HEK293 (cell line): ENCODE measurements around the gene HECTD3.

ENCODE experiments used
- CTCF ChIA-PET: fragments of 350-600 bp; formaldehyde crosslinking; extraction: SDS; loops from one replicate; lab custom pipeline; 2021; ENCODE audit warnings: antibody characterized with exemption; lab: Yijun Ruan, JAX
- POLR2A ChIA-PET: fragments of 300-600 bp; formaldehyde crosslinking; extraction: SDS; loops from one replicate; lab custom pipeline; 2020; ENCODE audit warnings: antibody characterized with exemption, inconsistent platforms; lab: Yijun Ruan, JAX
- H3K27ac ChIP-seq: fragments of 200-500 bp; sonication (Bioruptor generic); 2 replicates; pipeline ENCODE4 v1.5.1; 2014; ENCODE audit warnings: low read depth, low read length, control low read depth, inconsistent platforms; ENCODE audit errors: extremely low read depth
- H3K36me3 ChIP-seq, 2 experiments: fragments of 200-500 bp in 1 of 2; sonication (Bioruptor generic) in 1 of 2; 1 replicate in 1 of 2; 2 replicates in 1 of 2; pipeline ENCODE4 v1.5.1; 2014 to 2017; ENCODE audit warnings: inconsistent platforms in 2 of 2, low read length in 2 of 2; ENCODE audit not compliant: control insufficient read depth in 2 of 2, insufficient read depth in 1 of 2
- H3K4me1 ChIP-seq: fragments of 200-500 bp; sonication (Bioruptor generic); 2 replicates; pipeline ENCODE4 v1.5.1; 2014; ENCODE audit warnings: mild to moderate bottlenecking, low read length, inconsistent platforms; ENCODE audit not compliant: control insufficient read depth, insufficient read depth
- H3K4me3 ChIP-seq: 2 replicates; pipeline ENCODE4 v1.5.1; 2011; ENCODE audit warnings: low read depth, mild to moderate bottlenecking, control low read depth, low read length, moderate library complexity
- H3K9me3 ChIP-seq: fragments of 200-500 bp; sonication (Bioruptor generic); 2 replicates; pipeline ENCODE4 v1.5.1; 2014; ENCODE audit warnings: low read depth, low read length, inconsistent platforms; ENCODE audit not compliant: control insufficient read depth, insufficient read depth
- BCL11B ChIP-seq: fragments of 450-650 bp; formaldehyde crosslinking; IDR thresholded peaks from 2 replicates; pipeline ENCODE4 v1.5.1; 2016; ENCODE audit warnings: low read depth, missing biosample characterization, missing genetic modification characterization
- KLF8 ChIP-seq: fragments of 450-650 bp; formaldehyde crosslinking; IDR thresholded peaks from 2 replicates; pipeline ENCODE4 v1.5.1; 2016; ENCODE audit warnings: missing biosample characterization, missing genetic modification characterization
- REPIN1 ChIP-seq: fragments of 450-650 bp; formaldehyde crosslinking; IDR thresholded peaks from 2 replicates; pipeline ENCODE4 v1.5.1; 2017; ENCODE audit warnings: missing biosample characterization, missing genetic modification characterization, low read depth
- ZNF10 ChIP-seq: fragments of 450-650 bp; formaldehyde crosslinking; IDR thresholded peaks from 2 replicates; pipeline ENCODE4 v1.5.1; 2017; ENCODE audit warnings: missing biosample characterization, missing genetic modification characterization
- ZNF19 ChIP-seq: fragments of 450-650 bp; formaldehyde crosslinking; IDR thresholded peaks from 2 replicates; pipeline ENCODE4; 2016; ENCODE audit warnings: missing biosample characterization, missing genetic modification characterization, low read depth
- ZNF239 ChIP-seq: fragments of 450-650 bp; formaldehyde crosslinking; IDR thresholded peaks from 2 replicates; pipeline ENCODE4 v1.5.1; 2016; ENCODE audit warnings: missing biosample characterization, missing genetic modification characterization
- ZNF423 ChIP-seq: fragments of 450-650 bp; formaldehyde crosslinking; IDR thresholded peaks from 2 replicates; pipeline ENCODE4 v1.5.1; 2016; ENCODE audit warnings: missing biosample characterization, missing genetic modification characterization
- ZNF530 ChIP-seq: fragments of 450-650 bp; formaldehyde crosslinking; IDR thresholded peaks from 2 replicates; pipeline ENCODE4 v1.5.1; 2016; ENCODE audit warnings: low read depth, missing biosample characterization, missing genetic modification characterization
- ZNF549 ChIP-seq: fragments of 450-650 bp; IDR thresholded peaks from 2 replicates; pipeline ENCODE4 v1.5.1; 2018; ENCODE audit warnings: missing biosample characterization, missing genetic modification characterization, mild to moderate bottlenecking, inconsistent platforms, moderate library complexity
- ZNF555 ChIP-seq: fragments of 450-650 bp; formaldehyde crosslinking; conservative IDR thresholded peaks from 2 replicates; pipeline ENCODE4 v1.5.1; 2017; ENCODE audit warnings: missing biosample characterization, mild to moderate bottlenecking, missing genetic modification characterization, inconsistent platforms
- ZNF664 ChIP-seq: fragments of 450-650 bp; formaldehyde crosslinking; IDR thresholded peaks from 2 replicates; pipeline ENCODE4 v1.5.1; 2016; ENCODE audit warnings: missing biosample characterization, missing genetic modification characterization
- ZNF707 ChIP-seq: fragments of 450-650 bp; formaldehyde crosslinking; IDR thresholded peaks from 2 replicates; pipeline ENCODE4 v1.5.1; 2016; ENCODE audit warnings: missing biosample characterization, missing genetic modification characterization
- ZNF76 ChIP-seq: fragments of 450-650 bp; formaldehyde crosslinking; IDR thresholded peaks from 2 replicates; pipeline ENCODE4; 2016; ENCODE audit warnings: low read depth, missing biosample characterization, missing genetic modification characterization, borderline replicate concordance
- ZNF768 ChIP-seq: fragments of 450-650 bp; formaldehyde crosslinking; IDR thresholded peaks from 2 replicates; pipeline ENCODE4 v1.5.1; 2018; ENCODE audit warnings: missing biosample characterization, mild to moderate bottlenecking, missing genetic modification characterization
- ZNF837 ChIP-seq: fragments of 450-650 bp; formaldehyde crosslinking; IDR thresholded peaks from 2 replicates; pipeline ENCODE4 v1.5.1; 2016; ENCODE audit warnings: missing biosample characterization, missing genetic modification characterization
- ZXDB ChIP-seq: fragments of 450-650 bp; formaldehyde crosslinking; IDR thresholded peaks from 2 replicates; pipeline ENCODE4 v1.5.1; 2016; ENCODE audit warnings: missing biosample characterization, missing genetic modification characterization
- TF ChIP-seq, protein P1 (sequence below): fragments of 450-650 bp; formaldehyde crosslinking; IDR thresholded peaks from 2 replicates; pipeline ENCODE4 v1.5.1; 2017; ENCODE audit warnings: missing biosample characterization, missing genetic modification characterization
- TF ChIP-seq, protein P2 (sequence below): fragments of 450-650 bp; formaldehyde crosslinking; IDR thresholded peaks from 2 replicates; pipeline ENCODE4 v1.5.1; 2016; ENCODE audit warnings: missing biosample characterization, missing genetic modification characterization, low read depth
- TF ChIP-seq, protein P3 (sequence below): fragments of 450-650 bp; formaldehyde crosslinking; IDR thresholded peaks from 2 replicates; pipeline ENCODE4 v1.5.1; 2016; ENCODE audit warnings: missing biosample characterization, missing genetic modification characterization
- TF ChIP-seq, protein P4 (sequence below): fragments of 450-650 bp; formaldehyde crosslinking; IDR thresholded peaks from 2 replicates; pipeline ENCODE4 v1.5.1; 2016; ENCODE audit warnings: missing biosample characterization, missing genetic modification characterization
- TF ChIP-seq, protein P5 (sequence below): fragments of 450-650 bp; formaldehyde crosslinking; IDR thresholded peaks from 2 replicates; pipeline ENCODE4 v1.5.1; 2017; ENCODE audit warnings: missing biosample characterization, missing genetic modification characterization
- TF ChIP-seq, protein P6 (sequence below): fragments of 450-650 bp; formaldehyde crosslinking; IDR thresholded peaks from 2 replicates; pipeline ENCODE4 v1.5.1; 2016; ENCODE audit warnings: missing biosample characterization, missing genetic modification characterization

The HECTD3 gene

DNA sequence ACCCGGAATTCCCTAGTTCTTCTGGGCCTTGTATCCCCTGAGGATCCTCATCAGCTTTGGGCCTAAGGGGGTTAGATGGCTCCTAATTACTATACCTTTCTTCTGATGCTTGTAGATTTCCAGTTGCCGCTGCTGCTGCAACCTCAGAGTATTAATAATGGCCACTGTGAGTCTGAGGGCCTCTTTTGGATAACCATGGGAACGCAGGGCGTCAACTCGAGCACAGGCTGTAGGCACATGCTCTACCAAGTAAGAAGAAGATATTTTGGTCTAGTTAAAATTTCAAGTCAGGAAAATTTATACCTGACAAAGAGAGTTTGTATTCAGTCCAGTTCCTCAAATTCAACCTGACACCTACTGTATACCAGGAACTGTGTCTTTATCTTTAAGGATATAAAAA is 29.2 kb upstream of the HECTD3 start:
- no peak overlapping the region for H3K4me3 ChIP-seq
- POLR2A ChIA-PET: interaction anchor here (1.2 kb wide), 1 partner anchor 12 kb away, joined by 3 read pairs; no protein-coding TSS in a partner anchor
- no peaks in the 10 kb centered on the region for H3K4me1 ChIP-seq
- H3K36me3 ChIP-seq: peaks cover 0 to 14% of the 10 kb centered on the region in 2 experiments; a peak in 1 of 3 replicates
- no peak overlapping the region for H3K27ac ChIP-seq
- TF ChIP-seq, protein P1, sequence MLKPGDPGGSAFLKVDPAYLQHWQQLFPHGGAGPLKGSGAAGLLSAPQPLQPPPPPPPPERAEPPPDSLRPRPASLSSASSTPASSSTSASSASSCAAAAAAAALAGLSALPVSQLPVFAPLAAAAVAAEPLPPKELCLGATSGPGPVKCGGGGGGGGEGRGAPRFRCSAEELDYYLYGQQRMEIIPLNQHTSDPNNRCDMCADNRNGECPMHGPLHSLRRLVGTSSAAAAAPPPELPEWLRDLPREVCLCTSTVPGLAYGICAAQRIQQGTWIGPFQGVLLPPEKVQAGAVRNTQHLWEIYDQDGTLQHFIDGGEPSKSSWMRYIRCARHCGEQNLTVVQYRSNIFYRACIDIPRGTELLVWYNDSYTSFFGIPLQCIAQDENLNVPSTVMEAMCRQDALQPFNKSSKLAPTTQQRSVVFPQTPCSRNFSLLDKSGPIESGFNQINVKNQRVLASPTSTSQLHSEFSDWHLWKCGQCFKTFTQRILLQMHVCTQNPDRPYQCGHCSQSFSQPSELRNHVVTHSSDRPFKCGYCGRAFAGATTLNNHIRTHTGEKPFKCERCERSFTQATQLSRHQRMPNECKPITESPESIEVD (tag by site-specific recombination): no peak
- TF ChIP-seq ZNF664 (tag by site-specific recombination): no peak
- TF ChIP-seq, protein P2, sequence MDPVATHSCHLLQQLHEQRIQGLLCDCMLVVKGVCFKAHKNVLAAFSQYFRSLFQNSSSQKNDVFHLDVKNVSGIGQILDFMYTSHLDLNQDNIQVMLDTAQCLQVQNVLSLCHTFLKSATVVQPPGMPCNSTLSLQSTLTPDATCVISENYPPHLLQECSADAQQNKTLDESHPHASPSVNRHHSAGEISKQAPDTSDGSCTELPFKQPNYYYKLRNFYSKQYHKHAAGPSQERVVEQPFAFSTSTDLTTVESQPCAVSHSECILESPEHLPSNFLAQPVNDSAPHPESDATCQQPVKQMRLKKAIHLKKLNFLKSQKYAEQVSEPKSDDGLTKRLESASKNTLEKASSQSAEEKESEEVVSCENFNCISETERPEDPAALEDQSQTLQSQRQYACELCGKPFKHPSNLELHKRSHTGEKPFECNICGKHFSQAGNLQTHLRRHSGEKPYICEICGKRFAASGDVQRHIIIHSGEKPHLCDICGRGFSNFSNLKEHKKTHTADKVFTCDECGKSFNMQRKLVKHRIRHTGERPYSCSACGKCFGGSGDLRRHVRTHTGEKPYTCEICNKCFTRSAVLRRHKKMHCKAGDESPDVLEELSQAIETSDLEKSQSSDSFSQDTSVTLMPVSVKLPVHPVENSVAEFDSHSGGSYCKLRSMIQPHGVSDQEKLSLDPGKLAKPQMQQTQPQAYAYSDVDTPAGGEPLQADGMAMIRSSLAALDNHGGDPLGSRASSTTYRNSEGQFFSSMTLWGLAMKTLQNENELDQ: no peak
- no peak for TF ChIP-seq ZNF768 (tag by site-specific recombination)
- TF ChIP-seq ZXDB: no peak
- TF ChIP-seq, protein P3, sequence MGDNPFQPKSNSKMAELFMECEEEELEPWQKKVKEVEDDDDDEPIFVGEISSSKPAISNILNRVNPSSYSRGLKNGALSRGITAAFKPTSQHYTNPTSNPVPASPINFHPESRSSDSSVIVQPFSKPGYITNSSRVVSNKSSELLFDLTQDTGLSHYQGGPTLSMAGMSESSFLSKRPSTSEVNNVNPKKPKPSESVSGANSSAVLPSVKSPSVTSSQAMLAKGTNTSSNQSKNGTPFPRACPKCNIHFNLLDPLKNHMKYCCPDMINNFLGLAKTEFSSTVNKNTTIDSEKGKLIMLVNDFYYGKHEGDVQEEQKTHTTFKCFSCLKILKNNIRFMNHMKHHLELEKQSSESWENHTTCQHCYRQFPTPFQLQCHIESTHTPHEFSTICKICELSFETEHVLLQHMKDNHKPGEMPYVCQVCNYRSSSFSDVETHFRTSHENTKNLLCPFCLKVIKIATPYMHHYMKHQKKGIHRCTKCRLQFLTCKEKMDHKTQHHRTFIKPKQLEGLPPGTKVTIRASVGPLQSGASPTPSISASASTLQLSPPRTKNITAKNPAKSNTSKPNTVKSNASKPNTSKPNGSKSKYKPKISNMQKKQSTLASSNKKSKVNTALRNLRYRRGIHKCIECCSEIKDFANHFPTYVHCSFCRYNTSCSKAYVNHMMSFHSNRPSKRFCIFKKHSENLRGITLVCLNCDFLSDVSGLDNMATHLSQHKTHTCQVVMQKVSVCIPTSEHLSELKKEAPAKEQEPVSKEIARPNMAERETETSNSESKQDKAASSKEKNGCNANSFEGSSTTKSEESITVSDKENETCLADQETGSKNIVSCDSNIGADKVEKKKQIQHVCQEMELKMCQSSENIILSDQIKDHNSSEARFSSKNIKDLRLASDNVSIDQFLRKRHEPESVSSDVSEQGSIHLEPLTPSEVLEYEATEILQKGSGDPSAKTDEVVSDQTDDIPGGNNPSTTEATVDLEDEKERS (tag by site-specific recombination): no peak
- TF ChIP-seq ZNF239 (tag by site-specific recombination): no peak
- no peak for TF ChIP-seq ZNF837
- TF ChIP-seq ZNF707: no peak
- no peak for TF ChIP-seq BCL11B (tag by site-specific recombination)
- TF ChIP-seq ZNF19 (tag by site-specific recombination): no peak
- TF ChIP-seq, all 188 proteins: peak for 0
- H3K9me3 ChIP-seq: no peaks in the 10 kb centered on the region
- CTCF ChIA-PET: interaction anchor here (0.9 kb wide), 1 partner anchor 8 kb away, joined by 3 read pairs; no protein-coding TSS in a partner anchor

DNA sequence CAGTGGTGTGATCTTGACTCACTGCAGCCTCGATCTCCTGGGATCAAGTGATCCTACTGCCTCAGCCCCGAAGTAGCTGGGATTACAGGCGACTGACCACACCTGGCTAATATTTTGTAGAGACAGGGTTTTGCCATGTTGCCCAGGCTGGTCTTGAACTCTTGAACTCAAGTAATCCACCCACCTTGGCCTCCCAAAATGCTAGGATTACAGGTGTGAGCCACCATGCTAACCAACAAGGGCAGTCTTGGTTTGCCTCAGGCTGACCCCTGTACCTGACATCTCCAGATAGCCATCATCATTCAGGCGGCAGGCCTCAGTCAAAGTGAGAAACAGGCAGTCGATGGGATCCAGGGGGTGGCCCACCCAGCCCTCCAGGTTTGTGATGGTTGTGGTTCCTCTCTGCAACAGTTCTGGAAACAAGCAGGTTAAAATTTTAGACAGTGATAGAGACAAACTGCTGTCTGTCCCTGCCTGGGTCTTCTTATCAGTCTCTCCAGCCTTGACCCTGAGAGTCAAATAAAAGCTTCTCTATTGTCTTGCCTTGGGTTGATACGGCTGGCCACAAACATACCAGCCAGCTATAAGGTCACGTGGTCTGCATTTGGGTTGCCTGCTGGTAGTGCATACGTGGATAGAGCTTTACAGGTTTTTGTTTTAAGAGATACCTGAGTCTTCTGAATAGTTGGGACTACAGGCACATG is 27.7 kb upstream of the HECTD3 start:
- H3K4me1 ChIP-seq: no peaks in the 10 kb centered on the region
- no peak overlapping the region for H3K27ac ChIP-seq
- CTCF ChIA-PET: no interaction called here
- no peaks in the 10 kb centered on the region for H3K9me3 ChIP-seq
- no peak overlapping the region for H3K4me3 ChIP-seq
- POLR2A ChIA-PET: no interaction called here
- H3K36me3 ChIP-seq: peaks cover 0 to 21% of the 10 kb centered on the region in 2 experiments; a peak in 1 of 3 replicates
- TF ChIP-seq ZNF549 (tag by site-specific recombination): no peak
- TF ChIP-seq KLF8: no peak
- TF ChIP-seq ZNF530 (tag by site-specific recombination): no peak
- TF ChIP-seq, protein P4, sequence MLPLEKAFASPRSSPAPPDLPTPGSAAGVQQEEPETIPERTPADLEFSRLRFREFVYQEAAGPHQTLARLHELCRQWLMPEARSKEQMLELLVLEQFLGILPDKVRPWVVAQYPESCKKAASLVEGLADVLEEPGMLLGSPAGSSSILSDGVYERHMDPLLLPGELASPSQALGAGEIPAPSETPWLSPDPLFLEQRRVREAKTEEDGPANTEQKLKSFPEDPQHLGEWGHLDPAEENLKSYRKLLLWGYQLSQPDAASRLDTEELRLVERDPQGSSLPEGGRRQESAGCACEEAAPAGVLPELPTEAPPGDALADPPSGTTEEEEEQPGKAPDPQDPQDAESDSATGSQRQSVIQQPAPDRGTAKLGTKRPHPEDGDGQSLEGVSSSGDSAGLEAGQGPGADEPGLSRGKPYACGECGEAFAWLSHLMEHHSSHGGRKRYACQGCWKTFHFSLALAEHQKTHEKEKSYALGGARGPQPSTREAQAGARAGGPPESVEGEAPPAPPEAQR: no peak
- TF ChIP-seq, protein P5, sequence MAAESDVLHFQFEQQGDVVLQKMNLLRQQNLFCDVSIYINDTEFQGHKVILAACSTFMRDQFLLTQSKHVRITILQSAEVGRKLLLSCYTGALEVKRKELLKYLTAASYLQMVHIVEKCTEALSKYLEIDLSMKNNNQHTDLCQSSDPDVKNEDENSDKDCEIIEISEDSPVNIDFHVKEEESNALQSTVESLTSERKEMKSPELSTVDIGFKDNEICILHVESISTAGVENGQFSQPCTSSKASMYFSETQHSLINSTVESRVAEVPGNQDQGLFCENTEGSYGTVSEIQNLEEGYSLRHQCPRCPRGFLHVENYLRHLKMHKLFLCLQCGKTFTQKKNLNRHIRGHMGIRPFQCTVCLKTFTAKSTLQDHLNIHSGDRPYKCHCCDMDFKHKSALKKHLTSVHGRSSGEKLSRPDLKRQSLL: no peak
- no peak for TF ChIP-seq ZNF423
- no peak for TF ChIP-seq REPIN1 (tag by site-specific recombination)
- TF ChIP-seq ZNF555 (tag by site-specific recombination): no peak
- TF ChIP-seq ZNF76 (tag by site-specific recombination): no peak
- TF ChIP-seq ZNF10 (tag by site-specific recombination): no peak
- TF ChIP-seq, protein P6, sequence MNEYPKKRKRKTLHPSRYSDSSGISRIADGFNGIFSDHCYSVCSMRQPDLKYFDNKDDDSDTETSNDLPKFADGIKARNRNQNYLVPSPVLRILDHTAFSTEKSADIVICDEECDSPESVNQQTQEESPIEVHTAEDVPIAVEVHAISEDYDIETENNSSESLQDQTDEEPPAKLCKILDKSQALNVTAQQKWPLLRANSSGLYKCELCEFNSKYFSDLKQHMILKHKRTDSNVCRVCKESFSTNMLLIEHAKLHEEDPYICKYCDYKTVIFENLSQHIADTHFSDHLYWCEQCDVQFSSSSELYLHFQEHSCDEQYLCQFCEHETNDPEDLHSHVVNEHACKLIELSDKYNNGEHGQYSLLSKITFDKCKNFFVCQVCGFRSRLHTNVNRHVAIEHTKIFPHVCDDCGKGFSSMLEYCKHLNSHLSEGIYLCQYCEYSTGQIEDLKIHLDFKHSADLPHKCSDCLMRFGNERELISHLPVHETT: no peak
